CD4-positive, alpha-beta memory T cell (primary cell): Measurements from ENCODE around the gene EDN1. TPM values are rescaled to one million over a fixed set of nuclear protein-coding genes. Genes with fewer than 3 reads are reported as not detected.

Experiments used
- CTCF ChIA-PET: fragments of 350-600 bp; sonication (Branson Sonifier 250); formaldehyde crosslinking; loops from one replicate; lab custom pipeline; 2021; ENCODE audit warnings: inconsistent platforms; ENCODE audit not compliant: partially characterized antibody; lab: Charles Lee
- POLR2A ChIA-PET: fragments of 350-600 bp; sonication (Branson Sonifier 250); formaldehyde crosslinking; loops from one replicate; lab custom pipeline; 2021; ENCODE audit not compliant: partially characterized antibody; lab: Charles Lee
- DNase-seq, 5 donors: peaks; one replicate each; pipeline versions ENCODE4 v3.0.0 to v3.0.0-alpha.2; 2020 to 2022; ENCODE audit warnings: mixed read lengths in 1 of 5
- H3K27ac ChIP-seq: one replicate; pipeline ENCODE4 v1.7.0; 2013; ENCODE audit warnings: low read depth, low read length
- H3K27me3 ChIP-seq: 2 replicates; pipeline ENCODE4 v1.7.0; 2013; ENCODE audit warnings: mild to moderate bottlenecking, low read length, moderate library complexity; ENCODE audit not compliant: insufficient read depth
- H3K36me3 ChIP-seq: 2 replicates; pipeline ENCODE4 v1.7.0; 2013; ENCODE audit warnings: mild to moderate bottlenecking, low read length, moderate library complexity; ENCODE audit not compliant: insufficient read depth
- H3K4me1 ChIP-seq: 2 replicates; pipeline ENCODE4 v1.7.0; 2013; ENCODE audit warnings: mild to moderate bottlenecking, low read length, moderate library complexity; ENCODE audit not compliant: insufficient read depth
- H3K4me3 ChIP-seq, 2 donors: one replicate each; pipeline ENCODE4 v1.7.0; 2013; ENCODE audit warnings: low read length in 2 of 2, mild to moderate bottlenecking in 1 of 2
- H3K9me3 ChIP-seq, 2 donors: one replicate each; pipeline ENCODE4 v1.7.0; 2013; ENCODE audit warnings: low read length in 2 of 2, control low read depth in 1 of 2; ENCODE audit not compliant: control insufficient read depth in 1 of 2
- H3K27ac Mint-ChIP-seq, 7 donors: one replicate each; pipeline ENCODE4 v1.8.0; 2020 to 2021; ENCODE audit warnings: mixed read lengths in 7 of 7, mild to moderate bottlenecking in 6 of 7, inconsistent platforms in 3 of 7, moderate library complexity in 3 of 7
- H3K27me3 Mint-ChIP-seq, 2 donors: one replicate each; pipeline ENCODE4 v1.8.0; 2020 to 2021; ENCODE audit warnings: mixed read lengths in 2 of 2
- H3K36me3 Mint-ChIP-seq, 2 donors: one replicate each; pipeline ENCODE4 v1.8.0; 2020 to 2021; ENCODE audit warnings: mixed read lengths in 2 of 2, inconsistent platforms in 1 of 2, mild to moderate bottlenecking in 1 of 2
- H3K4me1 Mint-ChIP-seq, 4 donors: one replicate each; pipeline ENCODE4 v1.8.0; 2020 to 2021; ENCODE audit warnings: mixed read lengths in 4 of 4, mild to moderate bottlenecking in 1 of 4
- H3K4me3 Mint-ChIP-seq, 8 donors: one replicate each; pipeline ENCODE4 v1.8.0; 2020 to 2021; ENCODE audit warnings: mixed read lengths in 8 of 8, mild to moderate bottlenecking in 7 of 8, moderate library complexity in 6 of 8, inconsistent platforms in 3 of 8
- H3K9me3 Mint-ChIP-seq, 8 donors: one replicate each; pipeline ENCODE4 v1.8.0; 2020 to 2021; ENCODE audit warnings: mixed read lengths in 8 of 8, mild to moderate bottlenecking in 5 of 8, inconsistent platforms in 3 of 8, moderate library complexity in 1 of 8
- intact Hi-C: fragments of 100-400 bp; cut with micrococcal nuclease; formaldehyde crosslinking; loops from one replicate; pipeline ENCODE4 v1.15.1; 2023
- polyA plus RNA-seq, 2 donors: library from polyadenylated mRNA; unstranded; fragments of 300-500 nt; fragmentation: Illumina TruSeq; gene quantifications; one replicate each; pipeline ENCODE4 v1.2.3, GENCODE V29; 2021
- total RNA-seq, 2 experiments: library from RNA; stranded (reverse); gene quantifications; one replicate each; pipeline ENCODE4 v1.2.3, GENCODE V29; 2021

The EDN1 gene
- total and polyA plus RNA-seq, 4 experiments from 2014 or later: 0.15 to 0.28 TPM; not detected in 2

GRCh38 chr6:12288914-12289313 is 1.2 kb upstream of the EDN1 start:
- H3K4me1 ChIP-seq: peaks cover 12% of the 10 kb centered on the region
- no peaks in the 10 kb centered on the region for H3K36me3 ChIP-seq
- Mint-ChIP-seq H3K27ac (no peak overlapping the region), H3K4me1 (peaks cover 13 to 18% (median 15%) of the 10 kb centered on the region in 4 donors), H3K4me3 (peak overlapping the region in 6 of 8 donors; percentile 38 to 93 (median 89)), H3K36me3 (no peaks in the 10 kb centered on the region), H3K27me3 (peaks cover 30 to 32% of the 10 kb centered on the region in 2 donors), H3K9me3 (no peaks in the 10 kb centered on the region)
- no peak overlapping the region for H3K27ac ChIP-seq
- no peaks in the 10 kb centered on the region for H3K9me3 ChIP-seq
- ChIA-PET POLR2A (no interaction called here), CTCF (interaction anchor here (1.0 to 3.5 kb wide), 9 partner anchors 8 to 633 kb away, joined by 3 to 39 read pairs (median 6); no protein-coding TSS in a partner anchor)
- intact Hi-C loops: loop anchor here (1.0 to 5.0 kb wide), 3 partner anchors 137 to 634 kb away; no protein-coding TSS in a partner anchor
- DNase-seq: no peak
- peaks cover 15% of the 10 kb centered on the region for H3K27me3 ChIP-seq
- H3K4me3 ChIP-seq: no peak overlapping the region

- CTCF ChIA-PET: interaction anchor here (0.6 to 3.5 kb wide), 10 partner anchors 8 to 634 kb away, joined by 3 to 39 read pairs (median 5); no protein-coding TSS in a partner anchor
- Histone ChIP-seq H3K27ac (no peak overlapping the region), H3K4me1 (peaks cover 12% of the 10 kb centered on the region), H3K9me3 (no peaks in the 10 kb centered on the region), H3K27me3 (peaks cover 15% of the 10 kb centered on the region), H3K4me3 (peak overlapping the region; percentile 36 to 38), H3K36me3 (no peaks in the 10 kb centered on the region)
- intact Hi-C loops: loop anchor here (1.0 to 5.0 kb wide), 3 partner anchors 137 to 634 kb away; no protein-coding TSS in a partner anchor
- Mint-ChIP-seq H3K27ac (peak overlapping the region in 1 of 7 donors; percentile 7), H3K4me1 (peaks cover 13 to 18% (median 15%) of the 10 kb centered on the region in 4 donors), H3K9me3 (no peaks in the 10 kb centered on the region), H3K36me3 (no peaks in the 10 kb centered on the region), H3K27me3 (peaks cover 29 to 32% of the 10 kb centered on the region in 2 donors), H3K4me3 (peak overlapping the region; percentile 85 to 93 (median 90))
- DNase-seq: peak in 4 of 5 donors; percentile 19 to 34 (median 28)
- POLR2A ChIA-PET: interaction anchor here (1.6 kb wide), 1 partner anchor 13 kb away, joined by 3 read pairs; no protein-coding TSS in a partner anchor
Observed at GRCh38 chr6:12289365-12289919, 719 bp upstream of the EDN1 start.

DNA sequence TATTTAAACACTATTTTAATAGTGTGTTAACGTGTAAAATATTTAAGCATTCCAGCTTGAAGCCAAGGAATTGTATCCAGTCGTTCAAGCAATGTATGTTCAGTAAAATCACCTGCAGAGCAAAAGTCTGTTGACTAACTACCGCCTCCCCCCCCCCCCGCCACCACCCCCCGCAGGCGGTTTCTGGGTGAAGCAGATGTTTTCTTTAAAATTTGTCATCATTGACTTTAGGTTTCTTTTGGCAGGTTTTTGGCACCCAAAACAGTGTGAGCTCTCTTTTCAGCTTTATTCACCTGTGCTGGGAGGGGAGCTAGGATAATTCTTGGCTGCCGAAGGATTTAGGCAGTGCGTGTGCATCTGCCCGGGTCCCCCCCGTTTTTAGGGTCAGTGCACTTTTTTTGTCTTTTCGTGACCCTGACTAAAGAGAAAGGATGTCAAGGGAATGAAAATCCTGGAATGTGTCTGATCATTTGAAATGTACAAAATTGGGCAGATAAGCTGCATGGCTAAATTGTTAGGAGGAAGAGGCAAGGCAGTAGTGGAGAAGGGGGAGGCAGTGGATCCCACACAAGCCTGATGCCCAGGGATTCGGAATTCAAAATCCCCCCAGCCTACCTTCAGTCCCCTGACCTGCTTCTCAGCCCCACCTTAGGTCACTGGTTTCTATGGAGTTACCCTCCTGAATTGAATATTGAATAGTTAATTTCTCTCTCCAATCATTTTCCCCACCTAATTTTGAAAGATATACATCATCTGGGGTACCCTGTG is 1.1 kb downstream of the EDN1 start:
- intact Hi-C loops: no loop called here
- peaks cover 13 to 18% (median 15%) of the 10 kb centered on the region in 4 donors for H3K4me1 Mint-ChIP-seq
- Histone ChIP-seq H3K9me3 (no peaks in the 10 kb centered on the region), H3K36me3 (no peaks in the 10 kb centered on the region), H3K27me3 (peaks cover 15% of the 10 kb centered on the region), H3K4me3 (no peak overlapping the region), H3K27ac (no peak overlapping the region), H3K4me1 (peaks cover 12% of the 10 kb centered on the region)
- H3K27me3 Mint-ChIP-seq: peaks cover 26 to 30% of the 10 kb centered on the region in 2 donors
- no peaks in the 10 kb centered on the region for H3K36me3 Mint-ChIP-seq
- H3K27ac Mint-ChIP-seq: no peak overlapping the region
- DNase-seq: no peak
- peak overlapping the region in 3 of 8 donors; percentile 4 to 43 (median 30) for H3K4me3 Mint-ChIP-seq
- ChIA-PET CTCF (interaction anchor here (0.9 to 3.5 kb wide), 3 partner anchors 9 to 635 kb away, joined by 7 to 39 read pairs (median 14); no protein-coding TSS in a partner anchor), POLR2A (interaction anchor here (0.6 to 1.6 kb wide), 2 partner anchors 12 to 585 kb away, joined by 3 read pairs; no protein-coding TSS in a partner anchor)
- H3K9me3 Mint-ChIP-seq: no peaks in the 10 kb centered on the region

DNA sequence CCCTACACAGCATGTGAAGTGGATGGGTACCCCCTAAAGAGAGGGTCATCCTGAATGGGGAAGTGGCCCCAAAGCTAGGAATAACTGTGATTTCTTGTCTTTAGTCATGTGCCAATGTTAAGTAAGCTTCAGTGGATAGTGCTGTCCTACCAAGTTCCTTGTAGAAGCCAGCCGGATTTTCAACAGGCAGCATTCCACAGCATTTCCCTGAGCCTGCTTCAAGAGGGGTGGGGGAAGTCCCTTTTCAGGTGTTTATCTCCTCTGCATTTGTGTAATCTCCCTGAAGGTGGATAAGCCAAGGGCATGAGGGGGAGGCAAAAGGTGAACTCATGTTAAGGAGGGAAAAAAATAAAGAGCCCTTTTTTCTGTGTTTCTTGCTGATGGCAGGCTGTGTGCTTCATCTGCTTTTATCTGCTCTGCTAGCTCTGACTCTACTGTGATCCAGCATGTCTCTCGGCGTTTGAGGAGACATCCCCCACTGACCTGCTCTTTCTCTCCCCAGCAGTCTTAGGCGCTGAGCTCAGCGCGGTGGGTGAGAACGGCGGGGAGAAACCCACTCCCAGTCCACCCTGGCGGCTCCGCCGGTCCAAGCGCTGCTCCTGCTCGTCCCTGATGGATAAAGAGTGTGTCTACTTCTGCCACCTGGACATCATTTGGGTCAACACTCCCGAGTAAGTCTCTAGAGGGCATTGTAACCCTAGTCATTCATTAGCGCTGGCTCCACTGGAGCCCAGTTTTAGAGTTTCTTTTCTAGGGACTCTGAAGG is 1.9 kb downstream of the EDN1 start:
- Mint-ChIP-seq H3K27me3 (peaks cover 24 to 30% of the 10 kb centered on the region in 2 donors), H3K36me3 (no peaks in the 10 kb centered on the region), H3K4me3 (peak overlapping the region in 2 of 8 donors; percentile 18 to 43), H3K27ac (no peak overlapping the region), H3K9me3 (no peaks in the 10 kb centered on the region), H3K4me1 (peaks cover 13 to 18% (median 15%) of the 10 kb centered on the region in 4 donors)
- Histone ChIP-seq H3K4me3 (no peak overlapping the region), H3K4me1 (peaks cover 12% of the 10 kb centered on the region), H3K27me3 (peaks cover 15% of the 10 kb centered on the region), H3K9me3 (no peaks in the 10 kb centered on the region), H3K27ac (no peak overlapping the region), H3K36me3 (no peaks in the 10 kb centered on the region)
- intact Hi-C loops: no loop called here
- POLR2A ChIA-PET: no interaction called here
- CTCF ChIA-PET: interaction anchor here (0.6 to 3.5 kb wide), 2 partner anchors 8 to 637 kb away, joined by 3 to 39 read pairs; no protein-coding TSS in a partner anchor
- no peak for DNase-seq

GRCh38 chr6:12293235-12293930 is 3.2 kb downstream of the EDN1 start:
- H3K27ac Mint-ChIP-seq: peak overlapping the region in 1 of 7 donors; percentile 8
- POLR2A ChIA-PET: no interaction called here
- Histone ChIP-seq H3K4me3 (no peak overlapping the region), H3K36me3 (no peaks in the 10 kb centered on the region), H3K4me1 (peaks cover 12% of the 10 kb centered on the region), H3K27ac (no peak overlapping the region), H3K9me3 (no peaks in the 10 kb centered on the region), H3K27me3 (peaks cover 15% of the 10 kb centered on the region)
- H3K27me3 Mint-ChIP-seq: peaks cover 24 to 30% of the 10 kb centered on the region in 2 donors
- H3K4me1 Mint-ChIP-seq: peaks cover 13 to 18% (median 15%) of the 10 kb centered on the region in 4 donors
- intact Hi-C loops: no loop called here
- CTCF ChIA-PET: no interaction called here
- DNase-seq: no peak
- H3K4me3 Mint-ChIP-seq: no peak overlapping the region
- H3K9me3 Mint-ChIP-seq: no peaks in the 10 kb centered on the region
- no peaks in the 10 kb centered on the region for H3K36me3 Mint-ChIP-seq

DNA sequence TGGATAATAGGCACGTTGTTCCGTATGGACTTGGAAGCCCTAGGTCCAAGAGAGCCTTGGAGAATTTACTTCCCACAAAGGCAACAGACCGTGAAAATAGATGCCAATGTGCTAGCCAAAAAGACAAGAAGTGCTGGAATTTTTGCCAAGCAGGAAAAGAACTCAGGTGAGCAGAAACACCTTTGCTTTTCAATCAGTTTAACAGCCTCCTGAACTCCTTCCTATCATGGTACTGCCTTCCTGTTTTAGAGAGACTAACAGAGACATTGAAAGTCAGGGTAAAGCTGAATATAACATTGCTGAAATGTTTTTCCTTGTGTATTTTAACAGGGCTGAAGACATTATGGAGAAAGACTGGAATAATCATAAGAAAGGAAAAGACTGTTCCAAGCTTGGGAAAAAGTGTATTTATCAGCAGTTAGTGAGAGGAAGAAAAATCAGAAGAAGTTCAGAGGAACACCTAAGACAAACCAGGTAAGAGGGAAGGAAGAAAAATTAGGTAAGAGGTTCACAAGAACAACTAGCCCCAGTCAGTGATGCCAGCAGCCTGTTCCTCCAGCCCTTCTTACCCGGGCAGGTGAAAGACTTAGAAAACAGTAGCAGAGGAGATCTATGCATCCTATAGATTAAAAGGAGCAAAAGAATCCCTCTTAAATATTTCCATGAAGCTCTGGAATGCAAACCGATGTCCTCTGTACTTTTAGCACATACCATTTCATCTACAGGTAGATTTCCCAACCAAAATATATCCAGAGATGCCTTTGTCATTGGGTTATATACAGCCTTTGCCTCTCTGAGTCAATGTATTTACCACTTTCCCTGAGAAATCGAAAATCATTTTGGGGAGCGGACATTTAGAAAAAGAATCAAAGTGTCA is 4.0 kb downstream of the EDN1 start:
- peaks cover 11 to 16% (median 15%) of the 10 kb centered on the region in 4 donors for H3K4me1 Mint-ChIP-seq
- Histone ChIP-seq H3K36me3 (no peaks in the 10 kb centered on the region), H3K4me3 (no peak overlapping the region), H3K9me3 (no peaks in the 10 kb centered on the region), H3K27me3 (peaks cover 15% of the 10 kb centered on the region), H3K27ac (no peak overlapping the region), H3K4me1 (peaks cover 12% of the 10 kb centered on the region)
- DNase-seq: no peak
- peaks cover 22 to 29% of the 10 kb centered on the region in 2 donors for H3K27me3 Mint-ChIP-seq
- H3K9me3 Mint-ChIP-seq: no peaks in the 10 kb centered on the region
- intact Hi-C loops: no loop called here
- ChIA-PET POLR2A (no interaction called here), CTCF (no interaction called here)
- no peaks in the 10 kb centered on the region for H3K36me3 Mint-ChIP-seq
- peak overlapping the region in 2 of 7 donors; percentile 8 to 31 for H3K27ac Mint-ChIP-seq
- no peak overlapping the region for H3K4me3 Mint-ChIP-seq
